Measurements from ENCODE around the gene B3GAT1. TPM values are rescaled to one million over a fixed set of nuclear protein-coding genes. Genes with fewer than 3 reads are reported as not detected.
A peak's percentile ranks its signal among the peaks of the same experiment; 100 is the strongest.

The B3GAT1 gene
- total RNA-seq, 1 donor = not detected

- Histone ChIP-seq H3K27ac (ENCODE audit: low read depth, low read length) (no peak overlapping the region), H2AFZ (ENCODE audit: low read length) (no peak overlapping the region), H3K27me3 (ENCODE audit: insufficient read depth, low read length) (no peaks in the 10 kb centered on the region), H4K20me1 (ENCODE audit: insufficient read depth, low read length) (no peaks in the 10 kb centered on the region), H3K4me3 (ENCODE audit: insufficient read depth, low read length) (no peak overlapping the region), H3K36me3 (ENCODE audit: insufficient read depth, low read length) (no peaks in the 10 kb centered on the region), H3K4me1 (ENCODE audit: insufficient read depth, low read length) (no peaks in the 10 kb centered on the region), H3K4me2 (ENCODE audit: insufficient read depth, low read length) (no peak overlapping the region), H3K79me2 (ENCODE audit: insufficient read depth, low read length) (no peaks in the 10 kb centered on the region), H3K9me3 (ENCODE audit: low read depth, low read length) (no peaks in the 10 kb centered on the region)
- no peak for TF ChIP-seq CTCF (IDR thresholded peaks at IDR 0.05; ENCODE audit: extremely low read depth, low read depth, low read length)
- no peak for DNase-seq (ENCODE audit: insufficient read length, low spot score, missing footprints)
Observed at GRCh38 chr11:134432776-134433175, 20.7 kb upstream of the B3GAT1 start.

DNA sequence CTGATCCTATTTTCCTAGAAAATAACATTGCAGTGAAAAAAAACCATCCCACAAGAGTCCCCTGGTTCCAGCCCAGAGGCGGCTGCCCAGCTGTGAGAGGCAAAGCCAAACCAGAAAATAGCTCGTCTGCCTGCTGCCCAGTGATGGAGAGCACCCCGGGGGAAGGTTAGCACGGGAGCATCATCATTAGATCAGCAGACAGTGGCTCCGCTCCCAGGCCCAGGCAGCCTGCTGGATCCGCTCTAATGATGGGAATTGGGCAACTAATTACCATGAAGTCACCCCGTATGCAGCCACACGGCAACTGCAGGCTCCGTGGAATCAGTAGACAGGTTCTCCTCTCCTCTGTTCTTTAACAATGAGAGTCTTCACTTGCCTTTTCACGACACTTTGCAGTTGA is 17.1 kb upstream of the B3GAT1 start:
- no peaks in the 10 kb centered on the region for H4K20me1 ChIP-seq (ENCODE audit: insufficient read depth, low read length)
- H3K27me3 ChIP-seq (ENCODE audit: insufficient read depth, low read length) = no peaks in the 10 kb centered on the region
- peak; percentile 39 for DNase-seq (ENCODE audit: insufficient read length, low spot score, missing footprints)
- no peaks in the 10 kb centered on the region for H3K9me3 ChIP-seq (ENCODE audit: low read depth, low read length)
- no peaks in the 10 kb centered on the region for H3K4me1 ChIP-seq (ENCODE audit: insufficient read depth, low read length)
- no peak overlapping the region for H3K4me2 ChIP-seq (ENCODE audit: insufficient read depth, low read length)
- H3K4me3 ChIP-seq (ENCODE audit: insufficient read depth, low read length) = no peak overlapping the region
- no peak overlapping the region for H3K27ac ChIP-seq (ENCODE audit: low read depth, low read length)
- no peaks in the 10 kb centered on the region for H3K79me2 ChIP-seq (ENCODE audit: insufficient read depth, low read length)
- no peak for TF ChIP-seq CTCF (IDR thresholded peaks at IDR 0.05; ENCODE audit: extremely low read depth, low read depth, low read length)
- no peak overlapping the region for H2AFZ ChIP-seq (ENCODE audit: low read length)
- H3K36me3 ChIP-seq (ENCODE audit: insufficient read depth, low read length) = no peaks in the 10 kb centered on the region

GRCh38 chr11:134425816-134426536 is 13.9 kb upstream of the B3GAT1 start:
- Histone ChIP-seq H3K4me1 (ENCODE audit: insufficient read depth, low read length) (no peaks in the 10 kb centered on the region), H3K4me2 (ENCODE audit: insufficient read depth, low read length) (no peak overlapping the region), H3K36me3 (ENCODE audit: insufficient read depth, low read length) (no peaks in the 10 kb centered on the region), H3K79me2 (ENCODE audit: insufficient read depth, low read length) (no peaks in the 10 kb centered on the region), H3K9me3 (ENCODE audit: low read depth, low read length) (no peaks in the 10 kb centered on the region), H3K27ac (ENCODE audit: low read depth, low read length) (no peak overlapping the region), H2AFZ (ENCODE audit: low read length) (no peak overlapping the region), H3K27me3 (ENCODE audit: insufficient read depth, low read length) (no peaks in the 10 kb centered on the region), H3K4me3 (ENCODE audit: insufficient read depth, low read length) (no peak overlapping the region), H4K20me1 (ENCODE audit: insufficient read depth, low read length) (no peaks in the 10 kb centered on the region)
- DNase-seq (ENCODE audit: insufficient read length, low spot score, missing footprints) = peak; percentile 42
- TF ChIP-seq CTCF (IDR thresholded peaks at IDR 0.05; ENCODE audit: extremely low read depth, low read depth, low read length) = no peak

- H3K79me2 ChIP-seq (ENCODE audit: insufficient read depth, low read length) = no peaks in the 10 kb centered on the region
- H3K4me2 ChIP-seq (ENCODE audit: insufficient read depth, low read length) = no peak overlapping the region
- no peak overlapping the region for H3K27ac ChIP-seq (ENCODE audit: low read depth, low read length)
- H3K27me3 ChIP-seq (ENCODE audit: insufficient read depth, low read length) = no peaks in the 10 kb centered on the region
- no peak overlapping the region for H3K4me3 ChIP-seq (ENCODE audit: insufficient read depth, low read length)
- H3K4me1 ChIP-seq (ENCODE audit: insufficient read depth, low read length) = no peaks in the 10 kb centered on the region
- no peaks in the 10 kb centered on the region for H4K20me1 ChIP-seq (ENCODE audit: insufficient read depth, low read length)
- no peaks in the 10 kb centered on the region for H3K9me3 ChIP-seq (ENCODE audit: low read depth, low read length)
- H3K36me3 ChIP-seq (ENCODE audit: insufficient read depth, low read length) = no peaks in the 10 kb centered on the region
- H2AFZ ChIP-seq (ENCODE audit: low read length) = no peak overlapping the region
- TF ChIP-seq CTCF (IDR thresholded peaks at IDR 0.05; ENCODE audit: extremely low read depth, low read depth, low read length) = no peak
- DNase-seq (ENCODE audit: insufficient read length, low spot score, missing footprints) = no peak
Observed at GRCh38 chr11:134425413-134425812, 13.4 kb upstream of the B3GAT1 start.

Measured in osteoblast (primary cell).